Measurements from ENCODE around the gene PODXL2. TPM values are rescaled to one million over a fixed set of nuclear protein-coding genes. Genes with fewer than 3 reads are reported as not detected.
"Not testable (repeated sequence)": the region's sequence is repeated elsewhere in the genome, so short reads cannot be mapped to it uniquely, and the experiment has no call there.

PODXL2 gene
- total and polyA plus RNA-seq, 9 donors = 4.7 to 8.9 (median 7.4) TPM

- H3K9me3 ChIP-seq (replicated peaks; ENCODE audit: control insufficient read depth, low read depth, low read length) = no peaks in the 10 kb centered on the region
- 69% methylated on average over 1 of the region's 1 CpG for WGBS (ENCODE audit: insufficient coverage)
- H3K4me1 ChIP-seq (ENCODE audit: control insufficient read depth, insufficient read depth, low read length) = peaks cover 4% of the 10 kb centered on the region
- peaks cover 39% of the 10 kb centered on the region for H3K36me3 ChIP-seq (ENCODE audit: control insufficient read depth, insufficient read depth, low read length)
- no peak overlapping the region for H3K4me3 ChIP-seq (ENCODE audit: low read length)
- no peak for DNase-seq
- no peak overlapping the region for H3K27ac ChIP-seq (ENCODE audit: low read length)
- no peaks in the 10 kb centered on the region for H3K27me3 ChIP-seq (ENCODE audit: control insufficient read depth, insufficient read depth, low read length)
These were observed 51.8 kb downstream of the PODXL2 start for GRCh38 chr3:127680798-127681221.

- not testable (repeated sequence) for H3K9me3 ChIP-seq (replicated peaks; ENCODE audit: control insufficient read depth, low read depth, low read length); H3K4me3 ChIP-seq (ENCODE audit: low read length); DNase-seq; H3K27ac ChIP-seq (ENCODE audit: low read length); H3K27me3 ChIP-seq (ENCODE audit: control insufficient read depth, insufficient read depth, low read length); H3K4me1 ChIP-seq (ENCODE audit: control insufficient read depth, insufficient read depth, low read length)
- WGBS (ENCODE audit: insufficient coverage) = no CpG with 5 or more reads among the region's 6 CpGs
- H3K36me3 ChIP-seq (ENCODE audit: control insufficient read depth, insufficient read depth, low read length) = peaks cover 32% of the 10 kb centered on the region
These were observed 53.2 kb downstream of the PODXL2 start for GRCh38 chr3:127682175-127682554.

GRCh38 chr3:127682561-127682960 lies 53.6 kb downstream of the PODXL2 start:
- Histone ChIP-seq H3K36me3 (ENCODE audit: control insufficient read depth, insufficient read depth, low read length) (peaks cover 29% of the 10 kb centered on the region), H3K4me3 (ENCODE audit: low read length) (no peak overlapping the region), H3K4me1 (ENCODE audit: control insufficient read depth, insufficient read depth, low read length) (peaks cover 4% of the 10 kb centered on the region), H3K27ac (ENCODE audit: low read length) (no peak overlapping the region), H3K27me3 (ENCODE audit: control insufficient read depth, insufficient read depth, low read length) (no peaks in the 10 kb centered on the region), H3K9me3 (replicated peaks; ENCODE audit: control insufficient read depth, low read depth, low read length) (no peaks in the 10 kb centered on the region)
- 86% methylated on average over 4 of the region's 8 CpGs for WGBS (ENCODE audit: insufficient coverage)
- no peak for DNase-seq

- 79% methylated on average over 22 of the region's 22 CpGs for WGBS (ENCODE audit: insufficient coverage)
- DNase-seq = no peak
- no peak overlapping the region for H3K4me3 ChIP-seq (ENCODE audit: low read length)
- H3K9me3 ChIP-seq (replicated peaks; ENCODE audit: control insufficient read depth, low read depth, low read length) = no peaks in the 10 kb centered on the region
- H3K27me3 ChIP-seq (ENCODE audit: control insufficient read depth, insufficient read depth, low read length) = no peaks in the 10 kb centered on the region
- no peak overlapping the region for H3K27ac ChIP-seq (ENCODE audit: low read length)
- H3K4me1 ChIP-seq (ENCODE audit: control insufficient read depth, insufficient read depth, low read length) = peaks cover 29% of the 10 kb centered on the region
- peaks cover 7% of the 10 kb centered on the region for H3K36me3 ChIP-seq (ENCODE audit: control insufficient read depth, insufficient read depth, low read length)
These were observed 56.1 kb downstream of the PODXL2 start for GRCh38 chr3:127684871-127685707.

GRCh38 chr3:127685708-127686511 lies 56.9 kb downstream of the PODXL2 start:
- H3K27me3 ChIP-seq (ENCODE audit: control insufficient read depth, insufficient read depth, low read length) = no peaks in the 10 kb centered on the region
- H3K4me1 ChIP-seq (ENCODE audit: control insufficient read depth, insufficient read depth, low read length) = peaks cover 37% of the 10 kb centered on the region
- no peaks in the 10 kb centered on the region for H3K36me3 ChIP-seq (ENCODE audit: control insufficient read depth, insufficient read depth, low read length)
- no peak for DNase-seq
- H3K27ac ChIP-seq (ENCODE audit: low read length) = no peak overlapping the region
- H3K9me3 ChIP-seq (replicated peaks; ENCODE audit: control insufficient read depth, low read depth, low read length) = no peaks in the 10 kb centered on the region
- H3K4me3 ChIP-seq (ENCODE audit: low read length) = no peak overlapping the region
- WGBS (ENCODE audit: insufficient coverage) = 81% methylated on average over 4 of the region's 4 CpGs

- no peak for DNase-seq
- H3K4me3 ChIP-seq (ENCODE audit: low read length) = no peak overlapping the region
- H3K36me3 ChIP-seq (ENCODE audit: control insufficient read depth, insufficient read depth, low read length) = peaks cover under 1% of the 10 kb centered on the region
- H3K27me3 ChIP-seq (ENCODE audit: control insufficient read depth, insufficient read depth, low read length) = no peaks in the 10 kb centered on the region
- H3K9me3 ChIP-seq (replicated peaks; ENCODE audit: control insufficient read depth, low read depth, low read length) = no peaks in the 10 kb centered on the region
- peaks cover 40% of the 10 kb centered on the region for H3K4me1 ChIP-seq (ENCODE audit: control insufficient read depth, insufficient read depth, low read length)
- H3K27ac ChIP-seq (ENCODE audit: low read length) = no peak overlapping the region
These were observed 57.5 kb downstream of the PODXL2 start for GRCh38 chr3:127686512-127686894.

- 98% methylated on average over 2 of the region's 2 CpGs for WGBS (ENCODE audit: insufficient coverage)
- H3K4me1 ChIP-seq (ENCODE audit: control insufficient read depth, insufficient read depth, low read length) = peaks cover 36% of the 10 kb centered on the region
- no peaks in the 10 kb centered on the region for H3K9me3 ChIP-seq (replicated peaks; ENCODE audit: control insufficient read depth, low read depth, low read length)
- no peaks in the 10 kb centered on the region for H3K27me3 ChIP-seq (ENCODE audit: control insufficient read depth, insufficient read depth, low read length)
- H3K4me3 ChIP-seq (ENCODE audit: low read length) = no peak overlapping the region
- H3K36me3 ChIP-seq (ENCODE audit: control insufficient read depth, insufficient read depth, low read length) = peaks cover 3% of the 10 kb centered on the region
- H3K27ac ChIP-seq (ENCODE audit: low read length) = no peak overlapping the region
- DNase-seq = no peak
These were observed 58.3 kb downstream of the PODXL2 start for GRCh38 chr3:127687228-127687737.

- H3K27ac ChIP-seq (ENCODE audit: low read length) = peak overlapping the region; percentile 77
- H3K27me3 ChIP-seq (ENCODE audit: control insufficient read depth, insufficient read depth, low read length) = no peaks in the 10 kb centered on the region
- 70% methylated on average over 2 of the region's 2 CpGs for WGBS (ENCODE audit: insufficient coverage)
- H3K36me3 ChIP-seq (ENCODE audit: control insufficient read depth, insufficient read depth, low read length) = peaks cover 8% of the 10 kb centered on the region
- no peaks in the 10 kb centered on the region for H3K9me3 ChIP-seq (replicated peaks; ENCODE audit: control insufficient read depth, low read depth, low read length)
- H3K4me1 ChIP-seq (ENCODE audit: control insufficient read depth, insufficient read depth, low read length) = peaks cover 36% of the 10 kb centered on the region
- DNase-seq = no peak
- H3K4me3 ChIP-seq (ENCODE audit: low read length) = no peak overlapping the region
These were observed 59.0 kb downstream of the PODXL2 start for GRCh38 chr3:127688022-127688415.

- Histone ChIP-seq H3K27ac (ENCODE audit: low read length) (peak overlapping the region; percentile 89), H3K4me1 (ENCODE audit: control insufficient read depth, insufficient read depth, low read length) (peaks cover 36% of the 10 kb centered on the region), H3K36me3 (ENCODE audit: control insufficient read depth, insufficient read depth, low read length) (peaks cover 12% of the 10 kb centered on the region), H3K9me3 (replicated peaks; ENCODE audit: control insufficient read depth, low read depth, low read length) (no peaks in the 10 kb centered on the region), H3K27me3 (ENCODE audit: control insufficient read depth, insufficient read depth, low read length) (no peaks in the 10 kb centered on the region), H3K4me3 (ENCODE audit: low read length) (no peak overlapping the region)
- 60% methylated on average over 19 of the region's 20 CpGs for WGBS (ENCODE audit: insufficient coverage)
- peak; percentile 86 for DNase-seq
These were observed 59.7 kb downstream of the PODXL2 start for GRCh38 chr3:127688416-127689265.

All from muscle of leg (tissue), 11 donors.